Lung (tissue), 12 donors: ENCODE results near the gene NTRK3. TPM values are rescaled to one million over a fixed set of nuclear protein-coding genes. Genes with fewer than 3 reads are reported as not detected.

ENCODE experiments used
- ATAC-seq: fragments of 200-7000 bp; cut with Tn5 transposase; one replicate; pipeline ENCODE4 v1.9.1; 2020; ENCODE audit warnings: moderate number of reproducible peaks; ENCODE audit not compliant: insufficient read depth, low FRiP score
- DNase-seq, 3 donors: peaks; one replicate each; pipeline ENCODE4 v3.0.0-alpha.2; 2013 to 2017
- H3K27ac ChIP-seq, 2 donors: one replicate each; pipeline ENCODE4 v1.5.1; 2013; ENCODE audit warnings: mild to moderate bottlenecking in 2 of 2, moderate library complexity in 2 of 2, control low read depth in 1 of 2, inconsistent platforms in 1 of 2, low read depth in 1 of 2, low read length in 1 of 2
- H3K27me3 ChIP-seq, 3 donors: one replicate each; pipeline ENCODE4 v1.5.1; 2013; ENCODE audit warnings: low read length in 2 of 3; ENCODE audit not compliant: control insufficient read depth in 3 of 3, insufficient read depth in 3 of 3
- H3K36me3 ChIP-seq, 4 donors: one replicate each; pipeline ENCODE4 v1.5.1; 2013; ENCODE audit warnings: low read length in 4 of 4, mild to moderate bottlenecking in 1 of 4, moderate library complexity in 1 of 4; ENCODE audit not compliant: control insufficient read depth in 4 of 4, insufficient read depth in 4 of 4
- H3K4me1 ChIP-seq, 5 donors: one replicate each; pipeline ENCODE4 v1.5.1; 2013; ENCODE audit warnings: low read length in 5 of 5, mild to moderate bottlenecking in 2 of 5, moderate library complexity in 1 of 5; ENCODE audit not compliant: control insufficient read depth in 5 of 5, insufficient read depth in 5 of 5
- H3K4me3 ChIP-seq: one replicate; pipeline ENCODE4 v1.5.1; 2013; ENCODE audit warnings: mild to moderate bottlenecking, control low read depth, moderate library complexity
- H3K9ac ChIP-seq, 2 donors: one replicate each; pipeline ENCODE4 v1.5.1; 2013; ENCODE audit warnings: low read length in 2 of 2, control low read depth in 1 of 2; ENCODE audit not compliant: insufficient read depth in 1 of 2
- H3K9me3 ChIP-seq, 4 donors: one replicate each; pipeline ENCODE4 v1.5.1; 2013; ENCODE audit warnings: low read length in 3 of 4, mild to moderate bottlenecking in 1 of 4, moderate library complexity in 1 of 4; ENCODE audit not compliant: control insufficient read depth in 4 of 4, insufficient read depth in 3 of 4
- CTCF ChIP-seq: IDR thresholded peaks from 2 replicates; pipeline ENCODE4 v1.5.1; 2012; ENCODE audit warnings: mild to moderate bottlenecking; ENCODE audit errors: control extremely low read depth, extremely low read depth
- WGBS, 2 donors: extraction: QIAGEN DNeasy Blood & Tissue Kit; methylation state at CpG; one replicate each; pipeline ENCODE4 v1.1.7; 2013; 5-methylcytosine and 5-hydroxymethylcytosine counted together
- polyA plus RNA-seq, 2 donors: library from polyadenylated mRNA; stranded (reverse); fragments of 200-250 nt; gene quantifications; one replicate each; pipeline ENCODE4 v1.2.1, GENCODE V29; 2013
- total RNA-seq, 2 donors: library from RNA; depleted of rRNA in 1 of 2; stranded (reverse); fragments of >200 nt in 1 of 2; gene quantifications; one replicate each; pipeline ENCODE4 v1.2.1, GENCODE V29; 2014 to 2021
- donor health status: control.
- donor health status: control.
- donor health status: Bipolar disorder and iron deficiency.
- donor health status: healthy.
- donor health status: DM: yes; HTN: yes; CAD: no.

Gene NTRK3
- total and polyA plus RNA-seq, 4 donors = 0.44 to 11.0 (median 4.2) TPM

- H3K36me3 ChIP-seq = no peaks in the 10 kb centered on the region
- 91 to 93% methylated on average over 5 of the region's 5 CpGs for WGBS, 2 donors
- no peak for TF ChIP-seq CTCF
- H3K27me3 ChIP-seq = no peaks in the 10 kb centered on the region
- no peak overlapping the region for H3K9ac ChIP-seq
- H3K4me3 ChIP-seq = no peak overlapping the region
- no peak for DNase-seq
- no peaks in the 10 kb centered on the region for H3K9me3 ChIP-seq
- ATAC-seq = no peak
- H3K27ac ChIP-seq = no peak overlapping the region
- no peaks in the 10 kb centered on the region for H3K4me1 ChIP-seq
Measured at GRCh38 chr15:88023914-88024313, 232.6 kb downstream of the NTRK3 start.

GRCh38 chr15:88022716-88023115 lies 233.8 kb downstream of the NTRK3 start:
- Histone ChIP-seq H3K4me3 (no peak overlapping the region), H3K27me3 (no peaks in the 10 kb centered on the region), H3K9me3 (no peaks in the 10 kb centered on the region), H3K36me3 (no peaks in the 10 kb centered on the region), H3K4me1 (no peaks in the 10 kb centered on the region), H3K9ac (no peak overlapping the region), H3K27ac (no peak overlapping the region)
- no peak for DNase-seq
- TF ChIP-seq CTCF = no peak
- ATAC-seq = no peak
- 55 to 83% methylated on average over 2 of the region's 2 CpGs for WGBS, 2 donors

GRCh38 chr15:88021601-88022000 lies 234.9 kb downstream of the NTRK3 start:
- 77 to 90% methylated on average over 4 of the region's 4 CpGs for WGBS, 2 donors

More at GRCh38 chr15:88021601-88022000, 234.9 kb downstream of the NTRK3 start:
- DNase-seq = no peak
- no peak for ATAC-seq
- TF ChIP-seq CTCF = no peak
- H3K4me1 ChIP-seq = no peaks in the 10 kb centered on the region
- H3K9me3 ChIP-seq = no peaks in the 10 kb centered on the region
- no peak overlapping the region for H3K4me3 ChIP-seq
- no peak overlapping the region for H3K27ac ChIP-seq
- H3K9ac ChIP-seq = no peak overlapping the region
- no peaks in the 10 kb centered on the region for H3K36me3 ChIP-seq
- peaks cover 0 to 4% (median 0%) of the 10 kb centered on the region in 3 donors for H3K27me3 ChIP-seq
